Choroid plexus epithelial cell (primary cell): Measurements from ENCODE around the gene RNPC3.

Experiments
- DNase-seq: peaks from one replicate; pipeline ENCODE4 v3.0.0-alpha.2; 2010; ENCODE audit warnings: low read depth
- H3K4me3 ChIP-seq: 2 replicates; pipeline ENCODE4 v1.5.1; 2011; ENCODE audit warnings: low read depth, mild to moderate bottlenecking, control low read depth, low read length, moderate library complexity
- TF ChIP-seq, protein P1 (sequence below): conservative IDR thresholded peaks from 2 replicates; pipeline ENCODE4 v1.5.1; 2011; ENCODE audit warnings: low read depth, mild to moderate bottlenecking, control low read depth, inconsistent platforms, low read length, moderate library complexity

The RNPC3 gene

DNA sequence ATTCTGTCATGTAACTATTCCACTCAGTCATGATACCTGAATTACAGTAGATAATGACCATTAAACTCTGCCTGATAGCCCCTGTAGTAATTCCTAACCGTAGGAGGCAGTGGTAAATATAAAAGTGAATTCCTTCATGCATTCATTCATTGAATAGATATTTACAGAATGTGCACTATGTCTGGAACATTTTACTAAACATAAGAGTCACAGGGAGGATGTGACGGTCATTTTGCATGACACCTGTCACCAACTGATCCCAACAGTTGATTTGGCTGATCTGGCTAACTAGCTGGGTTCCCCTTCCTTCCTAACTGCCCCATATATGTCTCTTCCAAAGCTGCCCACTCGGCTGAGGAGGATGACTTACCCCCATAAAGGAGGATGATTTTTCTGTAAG, 2.2 kb upstream of the RNPC3 start:
- no peak for DNase-seq
- no peak overlapping the region for H3K4me3 ChIP-seq
- TF ChIP-seq, protein P1, sequence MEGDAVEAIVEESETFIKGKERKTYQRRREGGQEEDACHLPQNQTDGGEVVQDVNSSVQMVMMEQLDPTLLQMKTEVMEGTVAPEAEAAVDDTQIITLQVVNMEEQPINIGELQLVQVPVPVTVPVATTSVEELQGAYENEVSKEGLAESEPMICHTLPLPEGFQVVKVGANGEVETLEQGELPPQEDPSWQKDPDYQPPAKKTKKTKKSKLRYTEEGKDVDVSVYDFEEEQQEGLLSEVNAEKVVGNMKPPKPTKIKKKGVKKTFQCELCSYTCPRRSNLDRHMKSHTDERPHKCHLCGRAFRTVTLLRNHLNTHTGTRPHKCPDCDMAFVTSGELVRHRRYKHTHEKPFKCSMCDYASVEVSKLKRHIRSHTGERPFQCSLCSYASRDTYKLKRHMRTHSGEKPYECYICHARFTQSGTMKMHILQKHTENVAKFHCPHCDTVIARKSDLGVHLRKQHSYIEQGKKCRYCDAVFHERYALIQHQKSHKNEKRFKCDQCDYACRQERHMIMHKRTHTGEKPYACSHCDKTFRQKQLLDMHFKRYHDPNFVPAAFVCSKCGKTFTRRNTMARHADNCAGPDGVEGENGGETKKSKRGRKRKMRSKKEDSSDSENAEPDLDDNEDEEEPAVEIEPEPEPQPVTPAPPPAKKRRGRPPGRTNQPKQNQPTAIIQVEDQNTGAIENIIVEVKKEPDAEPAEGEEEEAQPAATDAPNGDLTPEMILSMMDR: no peak

DNA sequence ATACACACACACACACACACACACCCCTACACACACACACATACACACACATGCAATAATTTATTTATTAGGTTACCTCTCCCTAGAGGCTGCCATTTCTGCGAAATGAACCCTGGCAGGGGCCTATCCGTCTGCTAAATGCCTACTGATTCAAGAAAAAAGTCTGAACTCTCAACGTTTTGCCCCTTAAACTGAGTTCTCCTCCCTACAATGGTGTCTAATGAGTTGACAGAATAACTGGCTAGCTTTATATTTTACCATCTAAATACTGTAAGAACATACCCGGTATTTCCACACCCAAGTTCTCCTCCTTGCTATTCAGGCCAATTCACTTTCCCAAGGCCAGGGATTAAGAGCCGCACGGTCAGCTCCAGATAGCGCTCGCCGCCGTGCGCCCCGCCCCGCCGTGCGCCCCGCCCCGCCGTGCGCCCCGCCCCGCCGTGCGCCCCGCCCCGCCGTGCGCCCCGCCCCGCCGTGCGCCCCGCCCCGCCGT, 339 bp upstream of the RNPC3 start:
- TF ChIP-seq, protein P1: no peak
- peak overlapping the region; percentile 20 for H3K4me3 ChIP-seq
- peak; percentile 69 for DNase-seq

DNA sequence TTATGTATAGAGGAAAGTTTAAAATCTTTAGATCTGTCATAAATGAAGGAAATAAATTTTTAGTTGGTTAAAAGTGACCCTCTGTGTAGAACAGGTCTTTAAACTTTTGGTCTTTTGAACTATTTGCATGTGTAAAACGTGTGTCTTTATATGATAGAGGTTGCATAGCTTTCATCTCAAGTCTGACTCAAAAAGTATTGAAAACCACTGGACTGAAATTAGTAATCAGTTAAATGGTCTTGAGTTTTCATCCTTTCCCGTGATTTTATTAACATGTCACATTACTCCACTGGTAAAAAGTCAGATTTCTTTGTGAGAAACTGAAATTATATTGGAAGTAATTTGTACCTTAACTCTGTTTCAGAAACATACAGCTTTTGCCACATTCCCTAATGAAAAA, 1.8 kb downstream of the RNPC3 start:
- DNase-seq: no peak
- no peak overlapping the region for H3K4me3 ChIP-seq
- TF ChIP-seq, protein P1: no peak

DNA sequence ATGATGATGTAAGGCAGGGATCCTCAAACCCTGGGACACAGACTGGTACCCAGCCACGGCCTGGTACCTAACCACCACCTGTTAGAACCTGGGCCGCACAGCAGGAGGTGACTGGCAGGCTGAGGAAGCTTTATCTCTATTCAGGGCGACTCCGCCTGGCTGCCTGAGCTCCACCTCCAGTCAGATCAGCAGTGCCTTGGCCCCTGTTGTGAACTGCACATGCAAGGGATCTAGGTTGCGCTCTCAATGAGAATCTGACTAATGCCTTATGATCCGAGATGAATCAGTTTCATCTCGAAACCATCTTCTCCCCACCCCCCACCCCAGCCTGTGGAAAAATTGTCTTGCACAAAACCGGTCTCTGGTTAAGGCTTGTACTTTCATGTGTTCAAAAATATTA, 4.2 kb downstream of the RNPC3 start:
- no peak overlapping the region for H3K4me3 ChIP-seq
- peak; percentile 69 for DNase-seq
- TF ChIP-seq, protein P1: no peak

DNA sequence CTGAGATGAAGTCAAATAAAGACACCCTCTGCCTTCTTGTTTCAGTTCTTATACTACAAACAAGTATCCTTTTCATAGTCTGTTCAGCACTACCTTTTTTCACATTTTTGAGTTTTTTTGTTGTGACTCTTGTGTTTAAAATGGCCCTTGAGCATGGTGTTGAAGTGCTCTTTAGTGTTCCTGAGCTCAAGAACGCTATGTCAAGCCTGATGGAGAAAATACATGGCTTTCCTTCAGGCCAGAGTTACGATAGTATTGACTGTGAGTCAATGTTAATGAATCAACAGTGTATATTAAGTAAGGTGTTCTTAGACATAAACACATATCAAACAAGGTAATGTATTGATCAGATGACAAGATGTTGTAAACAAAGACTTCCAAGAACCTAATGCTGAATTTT, 12.7 kb downstream of the RNPC3 start:
- TF ChIP-seq, protein P1: no peak

DNA sequence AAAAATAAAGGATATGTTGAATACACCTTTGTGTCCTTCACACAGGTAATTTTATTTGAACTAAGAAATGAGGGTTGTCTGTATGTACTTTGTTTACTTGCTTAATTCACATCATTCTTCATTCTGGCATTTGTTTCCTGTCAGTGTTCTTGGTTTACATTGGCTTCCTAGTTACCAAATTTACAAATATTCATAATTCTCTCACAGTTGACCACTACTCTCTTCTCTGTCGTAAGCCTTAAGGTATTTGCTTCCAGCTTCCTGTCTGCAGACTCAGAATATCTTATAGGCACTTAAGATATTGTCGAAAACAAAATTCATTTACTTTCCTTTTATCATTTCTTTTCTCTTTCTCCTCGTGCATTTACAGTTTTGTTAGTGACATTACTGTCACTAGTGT, 15.9 kb downstream of the RNPC3 start:
- TF ChIP-seq, protein P1: no peak
- H3K4me3 ChIP-seq: no peak overlapping the region
- DNase-seq: peak; percentile 21

More for the DNA sequence above, 12.7 kb downstream of the RNPC3 start:
- no peak overlapping the region for H3K4me3 ChIP-seq
- DNase-seq: no peak

DNA sequence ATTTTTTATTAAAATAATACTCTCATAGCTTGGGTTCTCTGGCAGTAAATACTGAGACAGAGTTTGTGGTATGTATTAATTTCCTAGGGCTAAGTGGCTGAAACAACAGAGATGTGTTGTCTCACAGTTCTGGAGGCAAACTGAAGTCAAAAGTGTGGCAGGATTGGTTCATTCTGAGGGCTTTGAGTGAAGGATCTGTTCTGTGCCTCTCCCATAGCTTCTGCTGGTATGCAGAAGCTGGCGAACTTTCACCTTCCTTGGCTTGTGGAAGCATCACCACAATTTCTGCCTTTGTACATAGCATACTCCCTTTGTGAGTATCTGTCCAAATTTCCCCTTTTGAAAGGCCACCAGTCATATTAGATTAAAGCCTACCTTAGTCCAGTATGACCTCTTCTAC, 21.0 kb downstream of the RNPC3 start:
- TF ChIP-seq, protein P1: no peak

More for the DNA sequence above, 21.0 kb downstream of the RNPC3 start:
- H3K4me3 ChIP-seq: no peak overlapping the region
- peak; percentile 54 for DNase-seq
